PC-3 (cell line): ENCODE results near the gene IRAK4.

ENCODE experiments used
- CTCF ChIP-seq: fragments of 300-600 bp; sonication (generic); conservative IDR thresholded peaks from 2 replicates; pipeline ENCODE4 v1.5.1; 2017; ENCODE audit warnings: antibody characterized with exemption, low read depth, mild to moderate bottlenecking, low read length
- EZH2 ChIP-seq: fragments of 300-600 bp; sonication (generic); IDR thresholded peaks from one replicate; pipeline ENCODE4 v1.6.1; 2017; ENCODE audit warnings: antibody characterized with exemption, mild to moderate bottlenecking, low read length; ENCODE audit not compliant: unreplicated experiment
- EZH2phosphoT487 ChIP-seq: fragments of 300-600 bp; sonication (generic); IDR thresholded peaks from 2 replicates; pipeline ENCODE4 v1.6.1; 2018; ENCODE audit warnings: mild to moderate bottlenecking, antibody characterized with exemption, low read length, borderline replicate concordance

GRCh38 chr12:43728698-43729097 is 30.1 kb upstream of the IRAK4 start:
- TF ChIP-seq CTCF (no peak), EZH2 (no peak), EZH2phosphoT487 (no peak)
